OCI-LY3 (cell line): Measurements from ENCODE around the gene PSAPL1.

Experiments used
- H2AFZ ChIP-seq: fragments of 200-600, 300-600 bp; shearing (Covaris generic); 2 replicates; pipeline ENCODE4 v1.6.0; 2014; ENCODE audit warnings: antibody characterized with exemption, low read depth, low read length
- H3K27ac ChIP-seq: fragments of 200-600, 300-600 bp; sonication (generic); 2 replicates; pipeline ENCODE4 v1.5.1; 2014; ENCODE audit warnings: mild to moderate bottlenecking, low read length, moderate library complexity, mixed read lengths
- H3K27me3 ChIP-seq: fragments of 200-600, 300-600 bp; sonication (generic); 2 replicates; pipeline ENCODE4 v1.6.1; 2014; ENCODE audit warnings: low read depth, low read length, mixed read lengths
- H3K36me3 ChIP-seq: fragments of 200-600, 300-600 bp; sonication (generic); replicated peaks from 2 replicates; pipeline ENCODE3; 2014; ENCODE audit warnings: low read depth, low read length, mixed read lengths
- H3K4me1 ChIP-seq: fragments of 300-600, 200-600 bp; sonication (generic); 2 replicates; pipeline ENCODE4 v1.6.1; 2014; ENCODE audit warnings: low read length, mixed read lengths
- H3K4me2 ChIP-seq: fragments of 200-600, 300-600 bp; sonication (generic); 2 replicates; pipeline ENCODE4 v1.6.1; 2014; ENCODE audit warnings: low read length, mixed read lengths
- H3K4me3 ChIP-seq: fragments of 300-600, 200-600 bp; sonication (generic); 2 replicates; pipeline ENCODE4 v1.5.1; 2014; ENCODE audit warnings: antibody characterized with exemption, mild to moderate bottlenecking, low read length, moderate library complexity
- H3K79me2 ChIP-seq: fragments of 300-600, 200-600 bp; shearing (Covaris generic); 2 replicates; pipeline ENCODE4 v1.6.1; 2014; ENCODE audit warnings: mild to moderate bottlenecking, low read length, mixed read lengths
- H3K9ac ChIP-seq: fragments of 300-600, 200-600 bp; shearing (Covaris generic); 2 replicates; pipeline ENCODE4 v1.6.0; 2014; ENCODE audit warnings: mild to moderate bottlenecking, low read length, moderate library complexity
- H3K9me3 ChIP-seq: fragments of 200-600, 300-600 bp; shearing (Covaris generic); 2 replicates; pipeline ENCODE4 v1.6.1; 2014; ENCODE audit warnings: low read length, mixed read lengths; ENCODE audit not compliant: insufficient read depth
- H4K20me1 ChIP-seq: fragments of 200-600, 300-600 bp; sonication (generic); 2 replicates; pipeline ENCODE4 v1.6.1; 2016; ENCODE audit warnings: low read length, mixed read lengths; ENCODE audit not compliant: insufficient read depth
- CTCF ChIP-seq: fragments of 200-600, 300-600 bp; sonication (generic); IDR thresholded peaks from 2 replicates; pipeline ENCODE4 v1.5.1; 2014; ENCODE audit warnings: antibody characterized with exemption, low read length, low read depth
- EZH2phosphoT487 ChIP-seq: fragments of 200-600 bp; shearing (Covaris generic); IDR thresholded peaks from 2 replicates; pipeline ENCODE4 v1.6.1; 2018; ENCODE audit warnings: antibody characterized with exemption, mixed run types, low read depth

Gene PSAPL1

GRCh38 chr4:7432531-7433375 lies 2.0 kb downstream of the PSAPL1 start:
- TF ChIP-seq CTCF (no peak), EZH2phosphoT487 (no peak)
- Histone ChIP-seq H3K4me3 (no peak overlapping the region), H4K20me1 (no peaks in the 10 kb centered on the region), H3K79me2 (no peaks in the 10 kb centered on the region), H3K9ac (no peak overlapping the region), H3K27me3 (no peaks in the 10 kb centered on the region), H3K27ac (no peak overlapping the region), H3K4me2 (no peak overlapping the region), H3K4me1 (no peaks in the 10 kb centered on the region), H3K36me3 (no peaks in the 10 kb centered on the region), H2AFZ (no peak overlapping the region), H3K9me3 (no peaks in the 10 kb centered on the region)

GRCh38 chr4:7431696-7432530 lies 2.8 kb downstream of the PSAPL1 start:
- no peak overlapping the region for H3K4me3 ChIP-seq
- H3K79me2 ChIP-seq: no peaks in the 10 kb centered on the region
- H3K27me3 ChIP-seq: no peaks in the 10 kb centered on the region
- H3K4me1 ChIP-seq: no peaks in the 10 kb centered on the region
- H3K27ac ChIP-seq: no peak overlapping the region
- H3K9ac ChIP-seq: no peak overlapping the region
- H3K36me3 ChIP-seq: no peaks in the 10 kb centered on the region
- H3K9me3 ChIP-seq: no peaks in the 10 kb centered on the region
- no peaks in the 10 kb centered on the region for H4K20me1 ChIP-seq
- H2AFZ ChIP-seq: no peak overlapping the region
- no peak overlapping the region for H3K4me2 ChIP-seq
- TF ChIP-seq EZH2phosphoT487 (no peak), CTCF (no peak)

GRCh38 chr4:7430965-7431695 lies 3.6 kb downstream of the PSAPL1 start:
- Histone ChIP-seq H3K9ac (no peak overlapping the region), H3K27me3 (no peaks in the 10 kb centered on the region), H3K36me3 (no peaks in the 10 kb centered on the region), H3K4me1 (no peaks in the 10 kb centered on the region), H3K4me3 (no peak overlapping the region), H2AFZ (no peak overlapping the region), H3K9me3 (no peaks in the 10 kb centered on the region), H3K27ac (no peak overlapping the region), H3K4me2 (no peak overlapping the region), H4K20me1 (no peaks in the 10 kb centered on the region), H3K79me2 (no peaks in the 10 kb centered on the region)
- no peak for TF ChIP-seq CTCF
- no peak for TF ChIP-seq EZH2phosphoT487
